Measurements from ENCODE around the gene TNS3. TPM values are rescaled to one million over a fixed set of nuclear protein-coding genes. Genes with fewer than 3 reads are reported as not detected.

Gene TNS3
- total and polyA plus RNA-seq, 2 donors (not counting 3 experiments of a cell fraction or from before 2014, with no cell fraction given), result 10.4 to 45.1 TPM

DNA sequence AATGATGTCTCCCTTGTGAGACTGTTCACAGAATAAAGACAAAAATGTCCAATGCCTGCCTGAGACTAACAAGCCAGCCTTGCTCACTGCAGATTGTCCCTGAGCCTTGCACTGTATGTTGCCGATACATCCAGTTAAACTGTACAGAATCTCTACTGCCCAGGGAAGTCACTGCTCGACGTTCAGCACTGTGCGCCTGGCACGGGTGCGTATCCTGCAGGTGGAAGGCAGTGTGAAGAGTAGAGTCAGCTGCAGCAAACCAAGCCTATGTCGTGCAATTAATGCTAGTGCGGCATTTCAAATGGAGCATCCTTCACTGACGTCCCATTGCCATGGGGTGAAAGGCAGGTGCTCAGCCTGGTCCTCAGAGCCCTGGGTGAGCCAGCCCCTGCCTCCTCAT lies 132.9 kb downstream of the TNS3 start:
- DNase-seq (ENCODE audit: low read depth, low spot score) (no peak), FAIRE-seq (no peak)
- Histone ChIP-seq H3K4me3 (replicated peaks in 1 of 3; ENCODE audit: insufficient read depth in 1 of 3, low read depth in 1 of 3, low read length in 3 of 3) (no peak overlapping the region), H3K27me3 (ENCODE audit: control insufficient read depth in 2 of 2, insufficient read depth in 2 of 2, low read length in 2 of 2) (no peaks in the 10 kb centered on the region), H4K20me1 (replicated peaks; ENCODE audit: control insufficient read depth, extremely low read depth, insufficient read depth, low read length) (no peaks in the 10 kb centered on the region), H3K36me3 (ENCODE audit: control insufficient read depth in 2 of 2, extremely low read depth in 1 of 2, insufficient read depth in 2 of 2, low read length in 2 of 2) (no peaks in the 10 kb centered on the region), H3K27ac (ENCODE audit: insufficient read depth, low read depth, low read length) (no peak overlapping the region), H3K4me1 (ENCODE audit: control insufficient read depth, extremely low read depth, insufficient read depth, low read length) (peaks cover 26% of the 10 kb centered on the region), H3K9ac (replicated peaks; ENCODE audit: extremely low read depth, insufficient read depth, low read length) (no peak overlapping the region), H2AFZ (ENCODE audit: low read depth, low read length) (no peak overlapping the region), H3K79me2 (ENCODE audit: control insufficient read depth, insufficient read depth, low read length) (peaks cover 66% of the 10 kb centered on the region), H3K9me1 (replicated peaks; ENCODE audit: control insufficient read depth, extremely low read depth, insufficient read depth, low read length) (no peaks in the 10 kb centered on the region), H3K9me3 (replicated peaks; ENCODE audit: control insufficient read depth, insufficient read depth, low read length) (no peaks in the 10 kb centered on the region), H3K4me2 (ENCODE audit: insufficient read depth, low read length) (no peak overlapping the region)
- ChIA-PET POLR2A (no interaction called here), CTCF (no interaction called here)
- dilution Hi-C loops (cut with MboI; ENCODE audit: extremely low pct_ligation_motif_present, low sequenced_read_pairs) (no loop called here), intact Hi-C loops (cut with micrococcal nuclease) (no loop called here)
- BruUV-seq (replicated peaks), result no TSS peak
- TF ChIP-seq FOS (IDR thresholded peaks at IDR 0.05; ENCODE audit: borderline replicate concordance, insufficient read depth, low read length), result no peak
- no peak for TF ChIP-seq JUN (IDR thresholded peaks at IDR 0.05; ENCODE audit: borderline replicate concordance, insufficient read depth, insufficient read length, low read depth)
- TF ChIP-seq MYC (IDR thresholded peaks at IDR 0.05; ENCODE audit: low read depth, low read length), result no peak
- TF ChIP-seq, protein P1, sequence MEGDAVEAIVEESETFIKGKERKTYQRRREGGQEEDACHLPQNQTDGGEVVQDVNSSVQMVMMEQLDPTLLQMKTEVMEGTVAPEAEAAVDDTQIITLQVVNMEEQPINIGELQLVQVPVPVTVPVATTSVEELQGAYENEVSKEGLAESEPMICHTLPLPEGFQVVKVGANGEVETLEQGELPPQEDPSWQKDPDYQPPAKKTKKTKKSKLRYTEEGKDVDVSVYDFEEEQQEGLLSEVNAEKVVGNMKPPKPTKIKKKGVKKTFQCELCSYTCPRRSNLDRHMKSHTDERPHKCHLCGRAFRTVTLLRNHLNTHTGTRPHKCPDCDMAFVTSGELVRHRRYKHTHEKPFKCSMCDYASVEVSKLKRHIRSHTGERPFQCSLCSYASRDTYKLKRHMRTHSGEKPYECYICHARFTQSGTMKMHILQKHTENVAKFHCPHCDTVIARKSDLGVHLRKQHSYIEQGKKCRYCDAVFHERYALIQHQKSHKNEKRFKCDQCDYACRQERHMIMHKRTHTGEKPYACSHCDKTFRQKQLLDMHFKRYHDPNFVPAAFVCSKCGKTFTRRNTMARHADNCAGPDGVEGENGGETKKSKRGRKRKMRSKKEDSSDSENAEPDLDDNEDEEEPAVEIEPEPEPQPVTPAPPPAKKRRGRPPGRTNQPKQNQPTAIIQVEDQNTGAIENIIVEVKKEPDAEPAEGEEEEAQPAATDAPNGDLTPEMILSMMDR (IDR thresholded peaks at IDR 0.05; ENCODE audit: extremely low read depth in 1 of 2, insufficient read depth in 1 of 2, low read depth in 1 of 2, low read length in 2 of 2), result no peak
- no peak for TF ChIP-seq EZH2 (IDR thresholded peaks at IDR 0.05; ENCODE audit: borderline replicate concordance, low read depth, low read length, severe bottlenecking)
- TF ChIP-seq, protein P2, sequence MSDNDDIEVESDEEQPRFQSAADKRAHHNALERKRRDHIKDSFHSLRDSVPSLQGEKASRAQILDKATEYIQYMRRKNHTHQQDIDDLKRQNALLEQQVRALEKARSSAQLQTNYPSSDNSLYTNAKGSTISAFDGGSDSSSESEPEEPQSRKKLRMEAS (IDR thresholded peaks at IDR 0.05; ENCODE audit: insufficient read depth, insufficient read length), result no peak
- no peak for TF ChIP-seq GATA2 (IDR thresholded peaks at IDR 0.05; ENCODE audit: insufficient read depth, insufficient read length, low read depth, low read length)
- no peak for TF ChIP-seq POLR2AphosphoS5 (IDR thresholded peaks at IDR 0.05; ENCODE audit: insufficient read depth, low read depth, low read length)
- TF ChIP-seq POLR2A (IDR thresholded peaks at IDR 0.05; ENCODE audit: low read depth, low read length), result no peak

Data from endothelial cell of umbilical vein (primary cell).